HepG2 (cell line): Measurements from ENCODE around the gene CKM.

ENCODE experiments used
- GATAD2A ChIP-seq: IDR thresholded peaks from 2 replicates; pipeline ENCODE4 v1.6.1; 2016
- KLF9 ChIP-seq: IDR thresholded peaks from 2 replicates; pipeline ENCODE4 v1.6.1; 2016; ENCODE audit warnings: low read depth
- MTF1 ChIP-seq: sonication (generic); formaldehyde crosslinking; IDR thresholded peaks from 2 replicates; pipeline ENCODE4 v1.5.0; 2020; ENCODE audit warnings: missing genetic modification reagents
- MXI1 ChIP-seq: IDR thresholded peaks from 3 replicates; pipeline ENCODE4 v1.6.1; 2012; ENCODE audit warnings: low read depth, low read length, inconsistent platforms, borderline replicate concordance
- NCOA1 ChIP-seq: sonication (generic); formaldehyde crosslinking; IDR thresholded peaks from 2 replicates; pipeline ENCODE4 v1.9.0; 2021; ENCODE audit warnings: missing genetic modification reagents
- NR2F2 ChIP-seq: IDR thresholded peaks from 2 replicates; pipeline ENCODE4 v1.6.1; 2012; ENCODE audit warnings: low read depth, inconsistent platforms, borderline replicate concordance
- SIN3A ChIP-seq: IDR thresholded peaks from 2 replicates; pipeline ENCODE4 v1.6.1; 2011; ENCODE audit warnings: low read depth, mild to moderate bottlenecking, control low read depth, low read length, borderline replicate concordance
- ZMYM2 ChIP-seq: sonication (generic); formaldehyde crosslinking; IDR thresholded peaks from 2 replicates; pipeline ENCODE4 v1.8.0; 2022; ENCODE audit warnings: mild to moderate bottlenecking, missing genetic modification reagents
- ZNF549 ChIP-seq: sonication (generic); formaldehyde crosslinking; IDR thresholded peaks from 2 replicates; pipeline ENCODE4 v1.5.0; 2020; ENCODE audit warnings: missing genetic modification reagents
- ZNF660 ChIP-seq: sonication (generic); formaldehyde crosslinking; IDR thresholded peaks from 2 replicates; pipeline ENCODE4 v1.5.1; 2020; ENCODE audit warnings: mild to moderate bottlenecking, low read depth, missing genetic modification reagents, borderline replicate concordance
- ZZZ3 ChIP-seq: sonication (generic); formaldehyde crosslinking; IDR thresholded peaks from 2 replicates; pipeline ENCODE4 v1.4.0; 2020; ENCODE audit warnings: missing genetic modification reagents, mild to moderate bottlenecking, borderline replicate concordance
- TF ChIP-seq, protein P1 (sequence below): sonication (generic); formaldehyde crosslinking; IDR thresholded peaks from 2 replicates; pipeline ENCODE4 v1.4.0; 2020; ENCODE audit warnings: missing genetic modification reagents

- TF ChIP-seq GATAD2A (CRISPR knock-in tag): no peak
- no peak for TF ChIP-seq ZNF660 (CRISPR knock-in tag)
- no peak for TF ChIP-seq KLF9 (CRISPR knock-in tag)
- TF ChIP-seq MXI1: no peak
- TF ChIP-seq, protein P1, sequence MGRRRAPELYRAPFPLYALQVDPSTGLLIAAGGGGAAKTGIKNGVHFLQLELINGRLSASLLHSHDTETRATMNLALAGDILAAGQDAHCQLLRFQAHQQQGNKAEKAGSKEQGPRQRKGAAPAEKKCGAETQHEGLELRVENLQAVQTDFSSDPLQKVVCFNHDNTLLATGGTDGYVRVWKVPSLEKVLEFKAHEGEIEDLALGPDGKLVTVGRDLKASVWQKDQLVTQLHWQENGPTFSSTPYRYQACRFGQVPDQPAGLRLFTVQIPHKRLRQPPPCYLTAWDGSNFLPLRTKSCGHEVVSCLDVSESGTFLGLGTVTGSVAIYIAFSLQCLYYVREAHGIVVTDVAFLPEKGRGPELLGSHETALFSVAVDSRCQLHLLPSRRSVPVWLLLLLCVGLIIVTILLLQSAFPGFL (CRISPR knock-in tag): no peak
- TF ChIP-seq ZNF549 (CRISPR knock-in tag): no peak
- TF ChIP-seq MTF1 (CRISPR knock-in tag): no peak
- TF ChIP-seq NR2F2: no peak
- TF ChIP-seq ZMYM2 (CRISPR knock-in tag): no peak
- TF ChIP-seq NCOA1 (CRISPR knock-in tag): no peak
- no peak for TF ChIP-seq ZZZ3 (CRISPR knock-in tag)
- no peak for TF ChIP-seq SIN3A
Measured at GRCh38 chr19:45356760-45357444, 34.2 kb upstream of the CKM start.
